Stimulated activated CD4-positive, alpha-beta T cell treated with anti-CD3 and anti-CD28 coated beads, Interleukin-4, amount 100 ng/mL, for 4 hours (primary cell): ENCODE results near the gene FAM184B.

Experiments used
- DNase-seq, 2 experiments: peaks; one replicate each; pipeline ENCODE4 v3.0.0-alpha.2; 2020

FAM184B gene

DNA sequence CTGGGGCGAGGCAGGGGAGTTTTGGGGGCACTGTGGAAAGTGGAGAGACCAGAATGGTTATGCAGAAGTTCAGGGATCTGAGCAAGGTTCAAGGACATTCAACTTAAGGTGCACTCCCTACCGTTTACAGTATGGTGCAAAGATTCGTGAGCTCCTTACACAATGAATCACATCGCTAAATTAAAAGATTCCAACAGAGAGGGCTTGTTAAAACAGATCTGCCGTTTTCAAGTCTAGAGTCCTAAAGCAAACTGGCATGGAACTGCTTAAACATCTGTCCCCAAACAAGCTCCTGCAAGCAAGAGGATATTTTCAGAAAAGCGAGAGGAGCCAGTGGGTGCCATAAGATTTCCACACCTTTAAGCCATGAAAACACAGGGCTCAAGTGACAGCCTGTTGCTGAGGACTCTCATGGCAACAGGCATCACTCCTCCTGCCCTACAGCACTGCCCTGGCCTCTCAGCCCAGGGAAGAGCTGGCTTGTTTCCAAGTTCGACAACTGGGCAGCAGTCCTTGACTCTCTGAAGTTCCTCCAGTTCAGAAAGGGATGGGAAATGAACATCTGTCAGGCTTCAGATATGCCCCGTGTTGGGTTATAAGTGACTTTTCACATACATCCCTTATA, 10.0 kb downstream of the FAM184B start:
- DNase-seq: no peak

DNA sequence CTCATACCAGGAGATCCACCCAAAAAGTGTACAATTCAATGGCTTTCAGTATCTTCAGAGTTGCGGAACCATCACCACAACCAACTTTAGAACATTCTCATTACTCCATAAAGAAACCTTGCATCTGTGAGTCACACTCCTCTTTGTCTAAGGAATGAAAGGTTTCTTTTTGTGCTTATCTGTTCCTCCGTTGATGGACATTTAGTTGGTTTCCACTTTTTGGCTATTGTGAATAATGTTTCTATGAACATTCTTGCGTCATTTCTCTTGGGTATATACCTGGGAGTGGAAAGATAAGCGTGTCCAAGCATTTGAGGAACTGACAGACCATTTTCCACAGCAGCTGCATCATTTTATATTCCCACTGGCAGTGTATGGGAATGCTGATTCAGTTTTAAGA, 10.6 kb downstream of the FAM184B start:
- DNase-seq: no peak

DNA sequence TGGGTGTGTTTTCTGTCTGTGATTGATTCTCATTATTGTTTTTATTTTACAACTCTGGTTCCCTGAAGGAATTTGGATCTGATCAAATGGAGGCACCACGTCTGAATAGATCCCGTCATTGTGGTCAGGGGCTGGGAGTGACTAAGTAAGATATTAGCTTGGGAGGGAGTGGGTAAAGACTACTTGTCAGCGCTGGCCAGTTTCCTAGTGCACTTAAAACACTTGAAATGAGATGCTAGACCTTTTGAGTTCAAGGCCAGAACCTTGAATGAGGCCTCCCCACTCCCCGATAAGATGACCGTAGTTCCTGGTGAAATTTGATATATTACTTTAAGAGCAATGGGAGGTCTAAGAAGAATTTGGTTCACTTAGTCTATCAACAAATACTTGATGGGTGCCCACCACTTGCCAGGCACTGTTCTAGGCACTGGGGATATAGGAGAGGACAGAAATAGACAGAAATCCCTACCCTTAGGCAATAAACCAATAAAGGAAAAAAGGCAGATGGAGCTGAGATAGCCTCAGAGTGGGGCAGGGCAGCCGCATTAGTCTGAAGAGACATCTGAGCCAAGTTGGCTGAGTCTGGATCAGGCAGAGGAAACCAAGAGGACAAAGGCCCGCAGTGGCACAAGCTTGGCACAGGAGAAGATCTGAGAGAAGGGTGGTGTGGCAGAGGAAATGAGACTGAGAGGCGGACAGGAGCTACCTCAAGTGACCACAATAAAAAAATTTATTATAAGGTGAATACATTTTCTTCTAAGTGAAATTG, 11.8 kb downstream of the FAM184B start:
- DNase-seq: no peak

DNA sequence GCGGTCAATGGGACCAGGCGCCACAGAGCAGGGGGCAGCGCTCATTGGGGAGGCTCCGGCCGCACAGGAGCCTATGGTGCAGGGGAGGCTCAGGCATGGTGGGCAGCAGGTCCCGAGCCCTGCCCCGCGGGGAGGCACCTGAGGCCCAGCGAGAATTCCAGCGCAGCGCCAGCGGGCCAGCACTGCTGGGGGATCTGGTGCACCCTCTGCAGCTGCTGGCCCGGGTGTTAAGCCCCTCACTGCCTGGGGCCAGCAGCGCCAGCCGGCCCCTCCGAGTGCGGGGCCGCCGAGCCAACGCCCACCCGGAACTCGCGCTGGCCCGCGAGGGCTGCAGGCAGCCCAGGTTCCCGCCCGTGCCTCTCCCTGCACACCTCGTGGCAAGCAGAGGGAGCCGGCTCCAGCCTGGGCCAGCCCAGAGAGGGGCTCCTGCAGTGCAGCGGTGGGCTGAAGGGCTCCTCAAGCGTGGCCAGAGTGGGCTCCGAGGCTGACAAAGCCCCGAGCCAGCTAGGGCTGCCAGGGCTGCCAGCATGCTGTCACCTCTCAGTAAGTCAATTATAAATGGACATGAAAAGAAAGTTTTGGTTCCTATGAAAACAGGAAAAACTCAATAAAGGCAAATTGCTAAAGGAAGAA, 14.5 kb downstream of the FAM184B start:
- no peak for DNase-seq

DNA sequence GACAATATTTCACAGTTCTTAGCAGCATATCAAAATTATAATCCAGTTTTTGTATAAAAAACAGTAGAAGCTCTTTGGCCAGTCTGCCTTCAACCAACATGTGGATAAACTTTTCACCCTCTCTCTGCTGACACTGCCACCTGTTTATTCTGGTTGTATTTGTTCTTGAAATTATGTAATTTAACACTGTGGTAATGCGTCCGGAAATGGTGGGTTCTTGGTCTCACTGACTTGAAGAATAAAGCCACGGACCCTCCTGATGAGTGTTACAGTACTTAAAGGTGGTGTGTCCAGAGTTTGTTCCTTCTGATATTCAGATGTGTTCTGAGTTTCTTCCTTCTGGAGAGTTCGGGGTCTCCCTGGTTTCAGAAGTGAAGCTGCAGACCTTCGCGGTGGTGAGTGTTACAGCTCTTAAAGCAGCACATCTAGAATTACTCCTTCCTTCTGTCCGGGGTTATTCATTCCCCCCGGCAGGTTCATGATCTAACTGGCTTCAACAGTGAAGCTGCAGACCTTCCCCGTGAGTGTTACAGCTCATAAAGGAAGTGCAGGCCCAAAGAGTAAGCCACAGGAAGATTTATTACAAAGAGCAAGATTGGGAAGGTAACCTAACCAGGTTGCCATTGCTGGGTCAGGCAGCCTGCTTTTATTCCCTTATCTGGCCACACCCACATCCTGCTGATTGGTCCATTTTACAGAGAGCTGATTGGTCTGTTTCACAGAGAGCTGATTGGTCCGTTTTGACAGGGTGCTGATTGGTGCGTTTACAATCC, 15.7 kb downstream of the FAM184B start:
- no peak for DNase-seq

DNA sequence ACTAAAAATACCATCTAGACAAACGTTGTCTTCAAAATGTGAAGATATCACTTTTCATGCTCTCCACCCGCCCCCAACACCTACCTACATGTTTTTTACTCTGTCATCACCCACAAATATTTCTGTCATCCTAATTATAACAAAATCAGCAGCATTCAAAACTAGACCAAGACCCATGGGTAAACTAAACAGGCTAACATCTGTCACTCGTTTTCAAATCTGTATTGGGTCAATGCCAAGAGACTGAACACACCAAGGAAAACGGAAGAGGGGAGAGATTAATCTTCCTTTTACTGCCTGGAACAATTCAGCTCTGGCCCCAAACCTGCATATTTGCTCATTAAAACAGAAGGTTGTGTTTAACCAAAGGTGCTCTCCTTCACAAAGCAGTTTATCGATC, 17.5 kb downstream of the FAM184B start:
- DNase-seq: no peak

DNA sequence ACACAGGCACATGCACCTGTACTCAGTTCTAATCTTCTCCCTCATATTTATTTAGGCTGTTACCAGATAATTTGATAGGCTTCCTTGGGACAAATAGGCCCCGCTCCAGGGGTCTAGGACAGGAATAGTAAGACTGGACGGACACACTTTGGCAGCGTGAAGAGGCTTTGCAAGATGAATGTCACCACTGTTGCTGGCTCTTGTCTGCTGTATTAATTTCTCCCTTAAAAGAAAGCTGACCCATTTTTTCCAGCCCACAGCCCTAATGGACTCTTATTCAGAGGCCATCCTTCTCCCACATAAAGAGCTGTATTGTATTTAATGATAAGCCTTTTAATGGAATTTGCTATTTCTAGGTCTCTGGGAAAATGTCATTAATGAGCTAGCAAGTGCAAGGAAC, 18.0 kb downstream of the FAM184B start:
- no peak for DNase-seq

DNA sequence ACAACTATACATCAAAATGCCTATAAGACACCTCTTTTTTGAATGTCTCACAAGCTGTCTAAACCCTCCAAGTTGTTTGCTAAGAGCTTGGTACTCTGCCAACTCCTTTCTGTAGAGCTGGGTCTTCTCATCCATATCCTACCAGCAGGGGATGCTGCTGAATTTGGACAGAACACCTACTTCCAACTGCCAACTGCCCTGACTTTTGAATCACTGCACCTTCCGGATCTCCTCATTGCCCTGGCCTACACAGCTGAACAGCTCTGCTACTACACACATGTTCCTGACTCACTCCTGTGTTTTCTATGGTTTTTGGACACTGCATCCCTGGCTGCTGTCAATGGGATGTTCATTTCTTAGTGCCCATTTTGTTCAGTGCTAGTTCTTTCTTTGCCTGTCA, 18.7 kb downstream of the FAM184B start:
- no peak for DNase-seq

DNA sequence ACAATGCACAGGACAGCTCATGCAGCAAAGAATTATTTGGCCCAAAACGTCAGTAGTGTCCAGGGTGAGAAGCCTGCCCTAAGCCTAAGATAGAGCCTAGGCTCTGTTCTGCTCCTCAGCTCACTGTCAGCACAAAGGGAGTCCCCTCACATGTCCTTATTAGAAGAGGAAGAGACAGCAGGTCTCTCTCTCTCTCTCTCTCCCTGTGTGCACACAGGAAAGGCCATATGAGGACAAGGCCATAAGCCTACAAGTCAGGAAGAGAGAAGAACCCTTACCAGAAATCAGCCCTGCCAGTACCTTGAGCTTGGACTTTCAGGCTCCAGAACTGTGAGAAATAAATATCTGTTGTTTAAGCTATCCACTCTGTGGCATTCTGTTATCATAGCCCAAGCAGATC, 20.4 kb downstream of the FAM184B start:
- DNase-seq: no peak

DNA sequence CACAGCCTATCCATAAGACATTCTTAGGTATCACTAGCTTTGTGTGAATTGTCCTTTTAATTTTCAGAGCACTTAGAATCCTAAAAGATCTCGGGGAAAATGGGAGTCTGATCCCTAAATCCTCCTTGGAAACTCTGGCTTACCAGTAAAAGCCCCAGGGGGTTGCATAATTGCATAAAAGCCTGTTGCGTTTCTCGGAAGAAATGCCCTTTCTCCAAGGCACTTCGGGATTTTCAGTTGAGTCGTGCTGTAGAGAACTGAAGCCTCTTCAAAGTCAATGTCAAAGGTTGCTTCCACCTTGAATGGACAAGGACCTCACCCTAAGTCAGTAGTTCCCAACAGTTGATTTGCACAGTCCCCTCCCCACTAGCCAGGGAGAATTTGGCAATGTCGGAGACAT, 20.8 kb downstream of the FAM184B start:
- DNase-seq: no peak

DNA sequence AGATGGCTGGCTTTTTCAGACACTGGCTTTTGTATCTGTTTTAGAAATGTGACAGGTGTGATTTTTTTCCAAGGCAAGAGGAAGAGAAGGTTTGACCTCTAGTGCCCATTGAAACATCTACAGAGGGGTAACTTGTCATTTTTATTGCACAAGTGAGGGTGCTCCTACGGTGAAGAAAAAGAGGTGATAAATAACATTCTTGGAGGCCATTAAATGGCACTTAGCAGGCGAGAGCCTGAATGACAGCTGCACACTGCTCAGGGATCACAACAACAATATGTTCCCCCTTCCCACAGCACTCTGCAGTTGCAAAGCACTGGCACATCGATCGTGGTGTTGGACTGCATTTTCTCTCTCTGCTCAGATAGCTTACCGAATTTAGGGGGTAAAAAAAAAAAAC, 22.9 kb downstream of the FAM184B start:
- DNase-seq: no peak

DNA sequence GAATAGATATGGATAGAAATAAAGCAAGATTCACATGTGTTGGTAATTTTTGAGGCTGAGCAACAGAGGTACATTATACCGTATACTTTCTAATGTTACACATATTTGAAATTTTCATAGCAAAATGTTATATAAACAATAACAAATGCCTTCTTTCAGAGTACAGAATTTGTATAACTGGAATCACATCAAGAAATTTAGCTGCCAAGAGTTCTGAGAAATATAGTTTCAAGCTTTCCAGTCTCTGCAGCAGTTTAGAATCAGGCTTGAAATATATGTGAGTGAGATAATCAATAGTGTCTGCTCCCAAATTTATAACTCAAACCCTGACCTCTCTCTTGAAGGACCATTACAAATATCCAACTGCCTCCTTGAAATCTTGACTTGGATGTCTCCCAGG, 23.8 kb downstream of the FAM184B start:
- DNase-seq: no peak

DNA sequence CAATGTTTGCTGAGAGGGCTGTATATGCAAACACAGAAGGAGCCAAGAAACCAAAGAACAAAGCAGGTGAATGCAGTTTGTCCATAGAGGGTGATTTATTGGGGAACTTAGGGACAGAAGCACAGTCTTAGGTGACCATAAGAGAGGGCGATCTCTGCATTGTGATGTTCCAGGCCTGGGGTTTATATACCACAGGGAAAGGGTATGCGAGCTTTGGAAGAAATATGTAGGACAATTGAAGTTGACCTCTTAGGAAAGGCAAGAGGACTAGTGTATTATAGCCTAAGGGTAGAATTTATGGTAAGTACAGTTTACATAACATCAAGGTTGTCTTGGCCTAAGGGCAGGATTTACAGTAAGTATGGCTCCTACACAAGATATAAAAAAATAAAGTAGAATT, 27.8 kb downstream of the FAM184B start:
- DNase-seq: no peak

DNA sequence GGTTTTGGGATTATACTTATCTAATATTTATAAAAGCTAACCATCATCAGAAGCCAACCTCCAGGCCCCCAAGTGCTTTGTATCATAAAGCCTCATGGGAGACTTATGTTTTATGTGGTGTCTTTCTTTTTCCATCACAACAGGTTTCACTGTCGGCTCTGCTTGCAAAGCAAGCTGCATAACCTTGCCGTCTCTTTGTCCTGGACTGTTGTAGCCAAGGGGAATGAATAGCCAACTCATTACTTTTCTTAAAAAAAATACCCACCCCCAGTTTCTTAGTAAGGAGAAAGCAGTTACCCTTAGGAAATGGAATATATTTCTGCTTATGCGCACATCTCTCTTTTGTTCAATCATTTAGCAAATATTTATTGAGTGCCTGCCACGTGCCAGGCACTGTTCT, 40.7 kb downstream of the FAM184B start:
- no peak for DNase-seq

DNA sequence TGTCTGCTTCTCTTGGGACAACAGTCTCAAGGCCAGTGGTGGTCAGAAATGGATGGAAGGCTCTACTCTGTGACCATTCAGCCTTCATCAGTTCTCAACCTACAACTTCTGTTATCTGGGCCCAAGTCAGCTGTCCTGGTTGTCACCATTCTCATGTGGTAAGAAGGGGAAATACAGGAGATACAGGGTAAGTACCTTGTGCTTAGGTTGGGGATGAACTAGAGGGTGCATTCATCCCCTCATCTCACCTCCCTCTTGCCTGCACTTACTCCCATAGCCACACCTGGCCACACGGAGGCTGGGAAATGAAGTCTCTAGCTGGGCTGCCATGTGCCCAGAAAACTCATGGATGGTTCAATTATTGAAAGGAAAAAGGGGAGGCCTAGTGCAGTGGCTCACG, 44.9 kb downstream of the FAM184B start:
- no peak for DNase-seq

DNA sequence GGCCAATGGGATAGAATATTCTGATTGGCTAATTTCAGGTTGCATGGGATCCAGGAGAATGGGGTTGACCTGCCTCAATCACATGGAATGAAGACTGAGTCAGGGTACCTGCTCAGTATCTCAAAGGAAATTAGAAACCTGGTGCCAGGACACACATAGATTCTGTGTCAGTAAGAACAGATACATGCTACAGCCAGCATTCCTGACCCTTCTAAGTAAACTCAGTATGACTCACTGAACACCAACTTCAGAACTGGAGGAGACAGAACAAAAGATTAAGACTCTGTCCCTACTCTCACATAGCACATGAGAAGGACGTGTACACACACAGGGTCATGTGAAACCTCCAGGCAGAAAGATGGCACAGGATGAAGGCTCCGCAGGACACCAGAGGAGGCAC, 54.5 kb downstream of the FAM184B start:
- DNase-seq: no peak

DNA sequence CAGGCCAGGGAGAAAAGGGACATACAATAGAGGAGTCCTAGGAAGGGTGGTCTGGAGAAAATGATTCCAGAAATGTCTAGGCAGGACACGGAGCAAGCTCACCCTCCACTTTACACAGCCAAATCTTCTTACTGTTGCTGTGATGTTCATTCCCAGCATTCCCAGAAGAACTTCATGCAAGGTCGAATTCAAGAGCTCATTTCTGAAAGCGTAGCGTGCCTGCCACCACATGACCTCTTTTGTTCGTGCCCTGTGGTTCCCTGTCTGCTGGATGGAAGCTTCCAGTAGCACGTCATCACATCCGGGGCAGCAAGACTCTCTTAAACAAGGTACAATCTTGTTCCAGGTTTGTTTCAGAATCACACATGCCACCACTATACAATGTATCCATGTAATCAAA, 57.8 kb downstream of the FAM184B start:
- no peak for DNase-seq

DNA sequence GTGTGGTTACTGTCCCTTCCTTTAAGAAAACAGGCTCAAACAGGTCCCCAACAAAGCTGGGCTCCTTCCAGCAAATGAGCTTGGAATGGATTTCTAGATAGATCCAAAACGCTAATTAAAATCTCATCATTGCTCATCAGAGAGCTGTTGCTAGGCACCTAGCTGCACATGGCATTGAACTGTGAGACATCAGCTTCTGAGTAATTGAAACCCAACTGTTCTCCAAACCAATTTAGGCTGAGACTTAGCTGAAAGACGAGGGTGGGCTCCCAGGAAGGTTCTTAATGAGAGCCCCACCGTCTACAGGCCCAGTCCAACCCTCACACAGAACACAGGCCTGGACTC, 59.1 kb downstream of the FAM184B start:
- DNase-seq: no peak

DNA sequence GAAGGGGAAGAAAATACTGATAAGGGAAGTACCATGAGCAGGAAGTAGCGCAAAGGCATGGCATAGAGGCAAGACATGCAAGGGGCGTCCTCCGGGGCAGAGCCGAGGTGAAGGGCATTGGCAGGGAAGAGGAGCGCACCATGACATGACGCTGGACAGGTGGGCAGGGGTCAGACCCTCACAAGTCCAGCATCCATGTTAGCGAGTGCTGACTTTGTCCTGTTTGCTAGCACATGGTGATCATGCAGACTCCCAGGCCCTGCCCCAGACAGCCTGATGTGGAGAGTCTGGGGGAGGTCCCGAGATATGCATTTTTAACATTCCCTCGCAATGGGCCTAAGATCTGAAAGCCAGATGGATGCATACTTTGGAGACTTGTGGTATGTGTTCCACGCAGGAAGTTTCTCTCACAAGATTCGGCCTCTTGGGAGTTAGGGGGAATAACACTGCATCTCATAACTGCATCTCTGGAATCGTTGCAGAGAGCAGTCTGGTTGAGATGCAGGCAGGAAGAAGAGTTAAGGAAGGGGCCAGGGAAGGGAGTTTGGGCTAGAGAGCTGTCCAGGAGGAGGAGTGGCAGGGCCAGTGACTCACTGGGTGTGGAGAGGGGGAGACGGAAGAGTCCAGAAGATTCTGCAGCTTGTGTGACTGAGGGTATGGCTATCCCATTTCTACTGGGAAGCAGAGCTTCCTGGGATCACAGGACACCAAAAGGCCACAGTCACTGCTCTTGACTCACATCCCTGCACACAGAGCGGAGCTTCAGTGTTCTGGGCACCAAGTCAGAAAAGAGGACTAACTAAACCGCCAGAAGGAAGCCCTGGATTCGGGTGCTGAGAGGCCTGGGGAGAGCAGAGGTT, 59.7 kb downstream of the FAM184B start:
- no peak for DNase-seq

DNA sequence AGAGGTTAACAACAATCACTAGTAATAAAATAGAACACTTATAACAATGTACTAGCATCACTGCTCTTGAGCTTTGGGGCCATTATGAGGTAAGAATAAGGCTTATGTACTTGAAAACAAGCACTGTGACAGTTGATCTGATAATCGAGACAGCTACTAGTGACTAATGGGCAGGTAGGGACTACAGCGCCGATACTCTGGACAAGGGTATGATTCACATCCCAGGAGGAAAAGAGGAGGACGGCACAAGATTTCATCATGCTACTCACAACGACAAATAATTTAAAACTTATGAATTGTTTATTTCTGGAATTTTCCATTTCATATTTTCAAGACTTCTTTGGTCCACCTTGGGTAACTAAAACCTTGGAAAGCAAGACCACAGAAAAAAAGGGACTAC, 62.3 kb downstream of the FAM184B start:
- DNase-seq: no peak

DNA sequence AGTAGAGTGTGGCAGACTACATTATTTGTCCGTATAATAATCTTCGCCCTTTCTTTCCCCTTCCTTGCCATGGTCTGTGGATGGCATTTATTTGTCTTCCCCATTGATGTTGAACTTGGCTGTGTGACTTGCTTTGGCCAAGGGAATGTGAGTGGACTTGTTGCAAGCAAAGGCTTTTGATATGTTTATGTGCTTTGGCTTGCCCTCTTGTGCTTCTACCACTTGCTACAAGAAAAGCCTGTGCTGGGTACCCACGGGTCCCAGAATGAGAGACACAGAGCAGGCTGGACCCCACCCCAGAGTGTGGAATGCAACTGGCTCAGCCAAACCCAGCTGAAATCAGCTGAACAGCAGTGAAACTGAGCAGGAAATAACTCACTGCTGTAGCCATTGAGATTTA, 63.0 kb downstream of the FAM184B start:
- DNase-seq: no peak

DNA sequence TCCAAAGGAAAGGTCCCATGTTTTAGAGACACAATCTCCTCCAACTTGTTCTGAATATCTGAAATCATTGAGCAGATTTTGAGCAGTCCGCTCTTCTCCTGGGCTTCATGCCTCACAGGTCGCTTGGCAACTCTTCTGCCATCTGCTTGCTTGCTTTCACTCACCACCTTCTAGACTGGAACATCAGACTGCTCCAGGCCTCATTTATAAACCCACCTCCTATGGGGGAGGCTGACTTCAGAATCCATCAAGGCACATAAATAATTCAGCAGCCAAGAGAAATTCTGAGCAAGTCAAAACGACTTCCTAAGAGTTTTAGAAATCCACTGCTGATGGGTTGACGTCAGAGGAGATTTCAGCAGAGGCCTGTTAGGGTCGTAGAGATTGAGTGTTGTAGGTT, 64.1 kb downstream of the FAM184B start:
- no peak for DNase-seq

DNA sequence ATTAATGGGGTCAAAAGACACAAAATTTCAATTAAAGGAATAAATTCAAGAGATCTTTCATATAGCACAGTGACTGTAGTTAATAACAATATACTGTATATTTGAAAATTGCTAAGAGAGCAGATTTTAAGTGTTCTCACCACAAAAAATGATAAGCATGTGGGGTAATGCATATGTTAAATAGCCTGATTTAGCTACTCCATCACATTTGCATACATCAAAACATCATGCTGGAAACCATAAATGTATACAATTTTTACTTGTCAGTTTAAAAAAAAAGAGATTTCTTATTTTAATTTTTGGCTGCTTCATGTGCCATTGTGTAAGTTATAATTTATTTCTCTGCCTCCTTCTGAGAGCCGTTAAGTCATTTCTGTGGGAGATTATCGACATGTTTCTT, 65.9 kb downstream of the FAM184B start:
- DNase-seq: no peak
